BLaER1 treated with 17β-estradiol and CSF1 and Interleukin-3, amounts not matched to agents 10 nM and 100 nM (cell line): ENCODE results near the gene CCN5.
A peak's percentile ranks its signal among the peaks of the same experiment; 100 is the strongest.
"Not testable (repeated sequence)": the region's sequence is repeated elsewhere in the genome, so short reads cannot be mapped to it uniquely, and the experiment has no call there.

ENCODE experiments used
- H3K27ac ChIP-seq, 11 experiments: shearing (Covaris generic); formaldehyde crosslinking; 2 replicates each; pipeline ENCODE4 v1.8.1; 2022
- H3K27me3 ChIP-seq, 11 experiments: shearing (Covaris generic); formaldehyde crosslinking; 2 replicates each; pipeline ENCODE4 v1.8.1; 2022
- H3K36me3 ChIP-seq, 11 experiments: shearing (Covaris generic); formaldehyde crosslinking; 2 replicates each; pipeline ENCODE4 v1.8.1; 2022
- H3K4me1 ChIP-seq, 10 experiments: shearing (Covaris generic); formaldehyde crosslinking; 2 replicates each; pipeline ENCODE4 v1.8.1; 2022
- H3K4me2 ChIP-seq, 11 experiments: shearing (Covaris generic); formaldehyde crosslinking; 2 replicates each; pipeline ENCODE4 v1.8.1; 2022
- H3K4me3 ChIP-seq, 10 experiments: shearing (Covaris generic); formaldehyde crosslinking; 2 replicates each; pipeline ENCODE4 v1.8.1; 2022
- H3K9ac ChIP-seq, 11 experiments: shearing (Covaris generic); formaldehyde crosslinking; 2 replicates each; pipeline ENCODE4 v1.8.1; 2022
- H3K9me3 ChIP-seq, 11 experiments: shearing (Covaris generic); formaldehyde crosslinking; replicated peaks in 1 of 11; 2 replicates each; pipeline ENCODE4 v1.8.1; 2022
- H4K20me1 ChIP-seq, 11 experiments: shearing (Covaris generic); formaldehyde crosslinking; 2 replicates each; pipeline ENCODE4 v1.8.1; 2022
- Cebpa-rat ChIP-seq, 11 experiments: shearing (Covaris generic); IDR thresholded peaks; 2 replicates each; pipeline ENCODE4 v1.8.1; 2022

The CCN5 gene, protein sequence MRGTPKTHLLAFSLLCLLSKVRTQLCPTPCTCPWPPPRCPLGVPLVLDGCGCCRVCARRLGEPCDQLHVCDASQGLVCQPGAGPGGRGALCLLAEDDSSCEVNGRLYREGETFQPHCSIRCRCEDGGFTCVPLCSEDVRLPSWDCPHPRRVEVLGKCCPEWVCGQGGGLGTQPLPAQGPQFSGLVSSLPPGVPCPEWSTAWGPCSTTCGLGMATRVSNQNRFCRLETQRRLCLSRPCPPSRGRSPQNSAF

DNA sequence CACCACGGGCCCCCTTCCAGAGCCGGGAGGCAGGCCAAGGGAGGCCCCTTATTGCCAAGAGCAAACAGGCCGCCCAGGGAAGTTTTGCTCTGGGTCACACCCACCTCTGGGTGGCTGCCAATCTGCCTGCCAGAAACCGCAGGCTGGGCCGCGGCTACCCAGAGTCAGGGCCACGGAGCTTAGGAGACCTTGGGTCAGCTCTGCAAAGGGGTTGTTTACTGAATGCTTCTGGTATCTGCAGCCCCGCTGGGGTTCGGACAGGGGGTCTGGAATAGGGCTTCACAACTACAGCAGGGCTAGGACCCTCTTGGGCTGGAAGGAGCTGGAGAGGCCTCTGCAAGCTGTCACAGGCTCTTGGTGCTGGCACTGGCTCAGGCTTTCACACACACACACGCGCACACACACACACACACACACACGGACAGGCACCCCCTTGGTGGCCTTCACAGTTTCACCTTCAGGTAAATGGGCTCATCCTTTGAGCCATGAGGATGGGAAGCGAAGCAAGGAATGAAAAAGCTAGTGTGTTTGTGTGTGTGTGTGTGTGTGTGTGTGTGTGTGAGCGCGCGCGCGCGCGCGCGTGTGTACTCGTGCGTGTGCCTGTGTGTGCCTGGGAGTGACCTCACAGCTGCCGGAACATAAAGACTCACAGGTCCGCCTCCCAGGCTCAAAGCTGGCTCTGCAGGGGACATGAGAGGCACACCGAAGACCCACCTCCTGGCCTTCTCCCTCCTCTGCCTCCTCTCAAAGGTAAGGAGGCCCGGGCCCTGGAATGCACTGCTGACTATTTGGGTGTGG is at the start of gene CCN5:
CCN5 (plus strand) TSS at position 669 of the 798 bp plus-strand sequence; CDS start at position 691, 22 bp downstream.
- Histone ChIP-seq H3K4me1 (peaks cover 12 to 16% (median 13%) of the 10 kb centered on the region in 10 experiments), H3K9ac (peak within 1 kb of the TSS in 3 of 11 experiments; percentile 1 to 33 (median 13); a peak in 3 of 22 replicates), H3K4me2 (peak within 1 kb of the TSS; percentile 22 to 80 (median 64)), H3K27ac (no peak within 1 kb of the TSS), H4K20me1 (no peaks in the 10 kb centered on the region; a peak in 2 of 22 replicates), H3K36me3 (no peaks in the 10 kb centered on the region), H3K4me3 (no peak within 1 kb of the TSS), H3K9me3 (no peaks in the 10 kb centered on the region), H3K27me3 (no peaks in the 10 kb centered on the region; a peak in 1 of 22 replicates)
- no peak for TF ChIP-seq Cebpa-rat (IDR thresholded peaks at IDR 0.05)

DNA sequence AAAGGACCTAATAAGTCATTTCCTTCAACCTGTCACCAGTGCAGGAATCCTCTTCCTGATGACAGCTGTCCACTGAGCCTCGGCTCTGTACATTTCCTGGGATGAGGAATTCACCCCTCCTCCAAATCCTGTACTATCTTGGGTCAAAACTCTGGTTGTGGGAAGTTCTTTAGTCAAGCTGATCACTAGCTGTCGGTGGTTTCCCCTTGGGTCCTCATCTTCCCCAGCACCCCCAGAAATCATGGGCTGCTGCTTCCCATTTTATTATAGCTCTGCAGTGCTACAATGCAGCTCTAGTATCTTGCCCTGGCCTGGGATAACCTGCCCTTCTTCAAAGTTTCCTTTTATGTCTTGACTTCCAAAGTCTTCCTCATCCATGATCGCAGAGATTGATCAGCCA is 49.1 kb upstream of the CCN5 start:
- no peak overlapping the region for H3K27ac ChIP-seq
- TF ChIP-seq Cebpa-rat (IDR thresholded peaks at IDR 0.05) = no peak
- peaks cover 0 to 3% (median 0%) of the 10 kb centered on the region in 11 experiments; a peak in 1 of 22 replicates for H3K9me3 ChIP-seq
- H3K4me1 ChIP-seq = peaks cover 10 to 62% (median 23%) of the 10 kb centered on the region in 10 experiments
- H3K27me3 ChIP-seq = no peaks in the 10 kb centered on the region
- H3K36me3 ChIP-seq = no peaks in the 10 kb centered on the region
- H3K9ac ChIP-seq = no peak overlapping the region
- H4K20me1 ChIP-seq = no peaks in the 10 kb centered on the region
- H3K4me2 ChIP-seq = peak overlapping the region in 3 of 11 experiments; percentile 18 to 93 (median 86); a peak in 5 of 22 replicates
- no peak overlapping the region for H3K4me3 ChIP-seq

GRCh38 chr20:44670851-44671250 is 44.3 kb upstream of the CCN5 start:
- H3K36me3 ChIP-seq, H3K27ac ChIP-seq, H3K9me3 ChIP-seq, H4K20me1 ChIP-seq, H3K9ac ChIP-seq, H3K27me3 ChIP-seq, H3K4me3 ChIP-seq: not testable (repeated sequence)
- Histone ChIP-seq H3K4me1 (peaks cover 8 to 24% (median 16%) of the 10 kb centered on the region in 10 experiments; a peak in 19 of 20 replicates), H3K4me2 (peak overlapping the region; percentile 26 to 60 (median 50); a peak in 11 of 22 replicates)

DNA sequence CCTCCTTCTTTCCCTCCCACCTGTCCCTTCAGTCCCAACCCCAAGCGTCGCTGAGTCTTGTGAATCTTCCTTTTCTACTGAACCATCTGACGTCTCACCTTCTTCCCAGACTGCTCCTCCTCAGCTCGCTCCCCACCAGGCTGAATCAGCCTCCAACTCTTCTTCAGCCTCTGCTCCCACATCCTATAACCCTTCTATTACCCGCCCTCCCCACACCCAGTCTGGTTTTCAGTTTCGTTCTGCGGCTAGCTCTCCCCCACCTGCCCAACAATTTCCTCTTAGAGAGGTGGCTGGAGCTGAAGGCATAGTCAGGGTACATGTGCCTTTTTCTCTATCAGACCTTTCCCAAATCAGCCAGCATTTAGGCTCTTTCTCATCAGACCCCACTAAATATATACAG is 43.6 kb upstream of the CCN5 start:
- not testable (repeated sequence) for H3K4me3 ChIP-seq, H3K36me3 ChIP-seq, H3K27ac ChIP-seq, H3K27me3 ChIP-seq, H3K9me3 ChIP-seq, H3K9ac ChIP-seq, H4K20me1 ChIP-seq
- peaks cover 8 to 24% (median 11%) of the 10 kb centered on the region in 10 experiments; a peak in 19 of 20 replicates for H3K4me1 ChIP-seq
- H3K4me2 ChIP-seq = peak overlapping the region; percentile 39 to 60 (median 52); a peak in 19 of 22 replicates

DNA sequence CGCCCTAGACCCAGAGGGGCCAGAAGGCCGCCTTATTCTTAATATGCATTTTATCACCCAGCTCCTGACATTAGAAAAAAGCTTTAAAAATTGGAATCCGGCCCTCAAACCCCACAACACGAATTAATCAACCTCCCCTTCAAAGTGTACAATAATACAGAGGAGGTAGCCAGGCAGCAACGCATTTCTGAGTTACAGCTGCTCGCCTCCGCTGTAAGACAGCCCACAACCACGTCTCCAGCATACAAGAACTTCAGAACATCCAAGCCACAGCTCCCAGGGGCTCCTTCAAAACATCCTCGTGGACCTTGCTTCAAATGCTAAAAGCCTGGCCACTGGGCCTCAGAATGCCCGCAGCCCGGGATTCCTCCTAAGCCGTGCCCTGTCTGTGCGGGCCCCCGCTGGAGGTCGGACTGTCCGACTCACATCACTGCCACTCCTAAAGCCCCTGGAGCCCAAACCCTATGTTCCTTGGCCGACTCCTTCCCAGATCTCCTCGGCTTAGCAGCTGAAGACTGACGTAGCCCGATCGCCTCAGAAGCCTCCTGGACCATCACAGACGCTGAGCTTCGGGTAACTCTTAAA is 42.8 kb upstream of the CCN5 start:
- not testable (repeated sequence) for H4K20me1 ChIP-seq, H3K27ac ChIP-seq, H3K9ac ChIP-seq, H3K36me3 ChIP-seq, H3K9me3 ChIP-seq, H3K4me3 ChIP-seq, H3K27me3 ChIP-seq
- peak overlapping the region in 4 of 11 experiments; percentile 21 to 60 (median 56); a peak in 4 of 22 replicates for H3K4me2 ChIP-seq
- H3K4me1 ChIP-seq = peaks cover 8 to 24% (median 10%) of the 10 kb centered on the region in 10 experiments; a peak in 18 of 20 replicates

DNA sequence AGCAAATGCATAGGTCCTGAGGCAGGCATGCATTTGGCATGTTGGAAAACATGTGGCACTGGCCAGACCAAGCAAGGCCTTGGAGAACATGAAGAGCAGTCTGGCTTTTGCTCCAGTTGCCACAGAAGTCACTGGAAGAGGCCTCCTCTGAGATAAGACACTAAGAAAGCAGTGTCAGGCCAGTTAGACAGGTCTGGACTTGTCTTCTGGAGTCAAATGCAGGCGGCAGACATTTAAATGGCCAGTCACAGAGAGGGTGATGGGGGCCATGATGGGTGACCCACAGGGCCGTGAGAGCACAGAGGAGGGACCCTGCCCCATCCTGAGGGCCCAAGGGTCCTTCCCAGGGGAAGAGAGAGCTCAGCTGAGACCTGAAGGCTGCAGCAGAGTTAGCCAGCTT is 36.9 kb upstream of the CCN5 start:
- no peaks in the 10 kb centered on the region for H3K27me3 ChIP-seq
- TF ChIP-seq Cebpa-rat (IDR thresholded peaks at IDR 0.05) = no peak
- H3K9ac ChIP-seq = peak overlapping the region in 2 of 11 experiments; percentile 26 to 41; a peak in 3 of 22 replicates
- peak overlapping the region in 4 of 11 experiments; percentile 6 to 33 (median 19); a peak in 3 of 22 replicates for H3K4me2 ChIP-seq
- no peaks in the 10 kb centered on the region for H4K20me1 ChIP-seq
- peak overlapping the region in 8 of 11 experiments; percentile 7 to 62 (median 30); a peak in 9 of 22 replicates for H3K27ac ChIP-seq
- peaks cover 0 to 11% (median 7%) of the 10 kb centered on the region in 10 experiments; a peak in 10 of 20 replicates for H3K4me1 ChIP-seq
- no peak overlapping the region for H3K4me3 ChIP-seq
- H3K36me3 ChIP-seq = no peaks in the 10 kb centered on the region
- H3K9me3 ChIP-seq = peaks cover 0 to 10% (median 3%) of the 10 kb centered on the region in 11 experiments; a peak in 2 of 22 replicates

- no peak overlapping the region; a peak in 1 of 22 replicates for H3K9ac ChIP-seq
- H3K36me3 ChIP-seq = no peaks in the 10 kb centered on the region
- no peaks in the 10 kb centered on the region for H4K20me1 ChIP-seq
- peak overlapping the region in 1 of 11 experiments; percentile 33; a peak in 1 of 22 replicates for H3K4me2 ChIP-seq
- no peaks in the 10 kb centered on the region for H3K27me3 ChIP-seq
- peaks cover 0 to 15% (median 8%) of the 10 kb centered on the region in 10 experiments; a peak in 10 of 20 replicates for H3K4me1 ChIP-seq
- H3K9me3 ChIP-seq = peaks cover 0 to 10% (median 3%) of the 10 kb centered on the region in 11 experiments; a peak in 2 of 22 replicates
- no peak overlapping the region for H3K4me3 ChIP-seq
- TF ChIP-seq Cebpa-rat (IDR thresholded peaks at IDR 0.05) = no peak
- H3K27ac ChIP-seq = peak overlapping the region in 2 of 11 experiments; percentile 16 to 62; a peak in 3 of 22 replicates
Observed at GRCh38 chr20:44678990-44679611, 36.1 kb upstream of the CCN5 start.

GRCh38 chr20:44681796-44682566 is 33.2 kb upstream of the CCN5 start:
- no peak overlapping the region for H3K27ac ChIP-seq
- TF ChIP-seq Cebpa-rat (IDR thresholded peaks at IDR 0.05) = no peak
- H3K4me1 ChIP-seq = peaks cover 0 to 15% (median 8%) of the 10 kb centered on the region in 10 experiments; a peak in 10 of 20 replicates
- H3K9me3 ChIP-seq = 0 out of 22 replicates have a peak, but pooled peaks cover 0 to 5% (median 0%) of the 10 kb centered on the region in 11 experiments
- no peak overlapping the region for H3K9ac ChIP-seq
- H4K20me1 ChIP-seq = no peaks in the 10 kb centered on the region
- H3K4me3 ChIP-seq = no peak overlapping the region
- H3K27me3 ChIP-seq = no peaks in the 10 kb centered on the region
- H3K4me2 ChIP-seq = peak overlapping the region in 2 of 11 experiments; percentile 10 to 21; a peak in 1 of 22 replicates
- no peaks in the 10 kb centered on the region for H3K36me3 ChIP-seq
